Amniotic epithelial cell (primary cell): ENCODE data around the gene BAD.

Experiments used
- DNase-seq: peaks from one replicate; pipeline ENCODE4 v3.0.0-alpha.2; 2010; ENCODE audit warnings: low read depth

BAD gene

GRCh38 chr11:64243236-64243854, 41.1 kb downstream of the BAD start:
- DNase-seq: no peak

DNA sequence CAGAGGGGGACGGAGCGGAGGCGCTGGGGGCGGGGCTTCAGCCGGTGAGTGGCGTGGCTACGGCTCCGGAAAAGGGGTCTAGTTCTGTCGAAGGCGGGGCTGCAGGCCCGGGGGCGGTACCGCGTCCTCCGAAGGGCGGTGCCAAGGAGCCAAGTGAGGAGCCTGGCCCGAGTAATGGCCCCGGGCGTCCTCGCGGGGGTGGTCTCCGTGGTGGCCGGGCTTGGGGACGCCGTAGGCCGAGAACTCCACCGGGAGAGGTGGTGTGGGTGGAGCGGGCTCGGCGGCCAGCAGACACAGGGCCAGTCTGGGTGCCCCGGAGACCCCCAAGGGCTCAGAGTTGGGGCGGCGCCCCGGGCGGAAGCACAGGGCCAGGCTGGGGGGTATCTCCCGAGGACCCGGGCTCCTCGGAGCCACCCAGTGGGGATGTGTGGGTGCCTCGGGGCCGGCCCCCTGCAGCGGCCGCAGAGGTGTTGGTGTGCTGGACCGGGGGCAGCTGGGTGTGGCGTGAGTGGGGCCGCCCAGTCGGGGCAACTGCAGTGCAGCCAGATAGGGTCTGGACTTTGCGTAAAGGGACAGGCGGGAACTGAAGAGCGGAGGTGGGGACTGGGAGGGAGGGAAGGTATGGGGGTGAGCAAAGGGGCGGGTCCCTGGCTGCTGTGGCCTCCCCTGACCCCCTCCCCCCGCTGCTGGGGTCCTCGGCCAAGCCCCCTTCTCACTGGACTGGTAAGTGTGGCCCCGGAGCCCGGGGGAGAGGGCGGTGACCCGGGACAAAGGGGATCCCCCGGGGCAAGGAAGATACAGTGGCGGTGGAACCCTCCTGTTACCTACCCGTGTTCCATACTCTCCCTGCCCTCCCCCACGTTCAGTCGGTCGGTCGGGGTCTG, 42.7 kb downstream of the BAD start:
- DNase-seq: no peak

GRCh38 chr11:64241241-64241490, 43.3 kb downstream of the BAD start:
- peak; percentile 98 for DNase-seq

DNA sequence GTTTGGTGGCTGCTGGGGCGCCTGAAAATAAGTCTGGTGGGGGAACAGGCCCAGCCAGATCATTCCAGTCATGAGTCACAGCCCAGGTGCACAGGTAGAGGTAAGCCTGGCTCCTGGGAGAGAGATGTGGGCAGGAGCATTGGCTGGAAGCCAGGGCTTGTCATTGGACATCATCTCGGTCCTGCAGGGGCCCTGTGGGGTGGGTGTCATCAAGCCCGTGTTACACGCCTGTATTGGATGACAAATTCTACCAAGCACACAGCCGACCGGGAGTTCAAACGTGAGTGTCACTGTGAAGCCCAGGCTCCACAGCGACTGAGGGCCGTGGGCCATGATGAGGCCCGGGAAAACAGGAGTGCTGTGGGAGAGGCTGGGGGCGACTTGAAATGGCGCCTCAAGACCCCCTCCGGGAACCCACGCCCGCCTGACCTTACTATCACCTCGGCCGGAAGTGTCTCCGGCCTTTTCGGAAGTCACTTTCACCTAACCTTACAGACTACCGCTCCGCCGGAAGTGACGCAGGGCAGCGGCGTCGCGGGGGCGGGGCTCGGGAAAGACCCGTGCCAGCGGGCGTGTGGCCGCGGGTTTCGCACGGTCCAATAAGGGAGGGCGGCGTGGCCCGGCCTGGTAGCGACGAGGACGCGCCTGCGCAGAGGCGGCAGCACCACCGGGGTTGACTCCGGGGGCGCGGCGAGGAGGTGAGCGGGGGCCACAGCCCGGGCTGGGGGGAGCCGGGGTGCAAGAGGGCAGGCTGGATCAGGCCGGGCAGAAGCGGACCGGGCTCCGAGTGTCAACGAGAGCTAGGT, 43.8 kb downstream of the BAD start, which contains the start of gene FKBP2:
TSS of gene FKBP2 (plus strand) at position 661 of the 806 bp plus-strand sequence. CDS start 1,293 bp downstream, outside the sequence.
- DNase-seq: peak; percentile 93

DNA sequence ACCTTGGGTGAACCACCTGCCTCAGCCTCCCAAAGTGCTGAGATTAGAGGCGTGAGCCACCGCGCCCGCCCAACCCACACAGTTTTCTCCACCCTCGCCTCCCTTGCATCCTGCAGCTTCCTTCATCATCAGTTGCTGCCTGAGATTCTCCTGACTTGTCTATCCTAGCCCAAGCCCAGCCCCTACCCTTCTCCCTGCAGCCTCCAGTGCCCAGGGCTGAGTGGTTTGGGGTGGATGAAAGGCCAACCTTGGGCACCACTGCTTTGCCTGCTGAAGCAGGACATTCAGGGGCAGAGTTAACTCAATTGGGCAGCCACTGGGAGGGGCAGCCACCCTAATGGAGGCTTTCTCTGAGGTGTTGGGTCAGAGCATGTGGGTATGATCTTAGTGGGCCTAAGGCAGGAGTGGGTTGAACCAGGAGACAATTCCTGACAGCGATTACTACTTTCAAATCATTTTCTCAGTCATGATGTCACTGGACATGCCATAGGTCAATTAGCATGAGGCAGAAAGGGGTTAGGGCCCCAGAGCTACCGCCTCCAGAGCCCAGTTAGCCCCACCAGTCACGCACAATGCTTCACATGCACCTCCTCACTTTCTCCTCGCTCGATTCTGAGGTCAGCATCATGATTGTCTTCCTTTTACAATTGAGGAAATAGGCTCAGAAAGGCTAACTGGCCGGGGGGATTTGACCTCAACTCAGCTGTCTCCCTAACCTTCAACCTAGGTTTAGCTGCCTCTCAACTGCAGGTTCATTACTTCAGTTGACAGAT, 44.6 kb downstream of the BAD start:
- DNase-seq: no peak

- no peak for DNase-seq
Observed at GRCh38 chr11:64238999-64239398, 45.5 kb downstream of the BAD start.

- DNase-seq: no peak
Observed at GRCh38 chr11:64238076-64238475, 46.4 kb downstream of the BAD start.

DNA sequence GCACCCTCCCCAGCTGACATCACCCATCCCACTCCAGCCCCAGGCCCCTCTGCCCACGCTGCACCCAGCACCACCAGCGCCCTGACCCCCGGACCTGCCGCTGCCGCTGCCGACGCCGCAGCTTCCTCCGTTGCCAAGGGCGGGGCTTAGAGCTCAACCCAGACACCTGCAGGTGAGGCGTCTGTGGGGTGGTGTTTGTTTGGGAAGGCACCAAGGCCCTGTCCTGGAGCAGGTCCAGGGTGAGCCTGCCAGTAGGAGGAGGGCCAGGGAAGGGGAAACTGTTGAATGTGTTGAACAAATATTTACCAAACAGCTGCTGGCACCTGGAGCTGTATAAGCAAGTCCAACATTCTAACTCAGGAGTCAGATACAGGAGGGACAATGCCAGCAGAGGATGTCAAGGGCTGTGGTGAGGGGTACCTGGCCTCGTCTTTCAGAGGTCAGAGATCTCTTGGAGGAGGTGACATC, 46.9 kb downstream of the BAD start:
- DNase-seq: no peak

GRCh38 chr11:64235437-64236161, 48.9 kb downstream of the BAD start:
- DNase-seq: no peak

GRCh38 chr11:64234647-64235379, 49.7 kb downstream of the BAD start:
- DNase-seq: no peak

DNA sequence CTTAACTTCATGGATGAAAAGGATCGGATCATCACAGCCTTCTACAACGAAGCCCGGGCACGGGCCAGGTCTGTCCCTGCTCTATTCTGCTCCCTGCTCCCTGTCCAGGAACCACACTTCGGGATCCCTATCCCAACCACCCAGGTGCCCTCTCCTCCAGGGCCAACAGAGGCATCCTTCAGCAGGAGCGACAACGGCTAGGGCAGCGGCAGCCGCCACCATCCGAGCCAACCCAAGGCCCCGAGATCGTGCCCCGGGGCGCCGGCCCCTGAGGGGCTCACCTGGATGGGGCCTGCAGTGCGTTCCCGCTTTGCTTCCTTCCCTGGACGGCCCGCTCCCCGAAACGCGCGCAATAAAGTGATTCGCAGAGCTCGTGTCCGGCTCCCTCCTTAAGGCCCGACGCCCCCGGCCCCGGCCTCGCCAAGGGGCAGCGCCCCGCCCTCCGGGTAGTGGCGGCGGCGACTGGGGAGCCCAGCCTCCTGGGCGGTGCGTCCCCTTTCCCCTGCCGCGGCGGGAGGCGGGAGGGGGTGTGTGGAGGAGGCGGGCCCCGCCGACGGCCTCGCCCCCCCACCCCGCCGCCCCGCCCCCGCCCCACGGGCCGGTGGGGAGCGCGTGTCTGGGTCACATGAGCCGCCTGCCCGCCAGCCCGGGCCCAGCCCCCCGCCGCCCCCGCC, 50.4 kb downstream of the BAD start, which contains the start of gene VEGFB:
TSS of gene VEGFB (plus strand) at position 672 of the 674 bp plus-strand sequence. CDS start 250 bp downstream, outside the sequence.
- DNase-seq: no peak

DNA sequence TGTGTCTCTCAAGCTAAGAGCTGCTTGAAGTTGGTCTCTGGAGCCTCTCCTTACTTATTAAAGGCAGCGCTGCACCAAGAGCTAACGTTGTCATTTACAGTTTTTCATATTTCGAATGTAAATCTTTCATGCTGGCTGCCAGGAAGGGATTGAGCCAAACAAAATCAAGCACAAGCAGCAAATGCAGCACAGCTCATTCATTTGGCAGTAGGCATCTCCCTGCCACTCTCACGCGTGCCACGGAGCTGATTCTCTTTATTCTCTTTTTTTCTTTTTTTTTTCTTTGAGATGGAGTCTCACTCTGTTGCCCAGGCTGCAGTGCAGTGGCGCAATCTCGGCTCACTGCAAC, 51.5 kb downstream of the BAD start:
- no peak for DNase-seq

DNA sequence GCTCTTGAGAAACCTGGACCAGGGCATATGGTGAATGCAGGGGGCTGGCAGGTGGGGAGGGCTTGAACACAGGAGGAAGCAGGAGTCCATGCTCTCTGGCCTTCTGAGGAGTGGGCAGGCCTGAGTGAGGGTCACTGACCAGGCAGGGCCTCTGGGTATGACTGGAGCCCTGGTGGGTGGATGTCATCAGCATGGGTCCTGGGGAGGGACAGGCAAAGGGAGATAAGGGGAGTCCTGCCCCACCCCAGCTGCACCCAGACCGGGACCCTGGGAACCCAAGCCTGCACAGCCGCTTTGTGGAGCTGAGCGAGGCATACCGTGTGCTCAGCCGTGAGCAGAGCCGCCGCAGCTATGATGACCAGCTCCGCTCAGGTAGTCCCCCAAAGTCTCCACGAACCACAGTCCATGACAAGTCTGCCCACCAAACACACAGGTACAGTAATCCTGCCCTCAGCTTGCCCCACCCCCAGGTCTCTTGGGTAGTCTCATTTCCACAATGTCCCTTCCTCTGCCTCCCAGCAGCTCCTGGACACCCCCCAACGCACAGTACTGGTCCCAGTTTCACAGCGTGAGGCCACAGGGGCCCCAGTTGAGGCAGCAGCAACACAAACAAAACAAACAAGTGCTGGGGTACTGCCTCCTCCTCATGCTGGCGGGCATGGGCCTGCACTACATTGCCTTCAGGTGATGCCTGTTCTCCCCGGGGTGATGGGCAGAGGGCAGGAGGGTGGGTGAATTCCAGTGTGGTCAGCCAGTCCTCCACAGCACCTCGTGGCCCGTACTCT, 52.1 kb downstream of the BAD start:
- DNase-seq: no peak

DNA sequence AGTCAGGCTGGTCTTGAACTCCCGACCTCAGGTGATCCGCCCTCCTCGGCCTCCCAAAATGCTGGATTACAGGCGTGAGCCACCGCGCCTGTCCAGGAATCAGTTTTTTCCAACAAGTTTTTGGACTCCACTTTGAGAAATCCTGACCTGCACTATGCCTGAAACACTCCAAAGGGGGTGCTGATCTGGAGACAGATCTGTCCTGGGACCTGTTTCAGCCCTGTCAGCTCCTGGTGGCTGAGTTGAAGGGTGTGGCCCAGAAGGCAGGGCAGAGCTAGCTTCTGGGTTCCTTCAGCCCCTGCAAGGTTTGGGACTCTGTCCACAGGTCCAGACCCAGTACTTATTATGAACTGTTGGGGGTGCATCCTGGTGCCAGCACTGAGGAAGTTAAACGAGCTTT, 52.9 kb downstream of the BAD start:
- no peak for DNase-seq

DNA sequence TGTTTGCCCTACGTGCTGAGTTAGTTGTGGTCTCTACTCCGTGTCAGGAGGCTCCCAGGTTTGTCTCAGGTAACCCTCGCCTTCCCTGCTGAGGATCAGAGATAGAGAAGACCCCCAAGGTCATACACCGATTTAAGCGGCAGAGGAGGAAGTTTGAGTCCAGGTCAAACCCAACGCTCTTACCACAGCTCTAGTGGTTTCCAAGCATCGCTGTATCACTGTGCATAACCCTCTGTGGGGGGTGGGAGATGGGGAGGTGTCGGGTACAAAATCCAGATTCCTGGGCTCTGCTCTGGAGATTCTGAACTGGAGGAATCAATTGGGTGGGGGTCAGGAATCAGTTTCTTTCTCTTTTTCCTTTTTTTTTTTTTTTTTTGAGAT, 53.5 kb downstream of the BAD start:
- DNase-seq: no peak

DNA sequence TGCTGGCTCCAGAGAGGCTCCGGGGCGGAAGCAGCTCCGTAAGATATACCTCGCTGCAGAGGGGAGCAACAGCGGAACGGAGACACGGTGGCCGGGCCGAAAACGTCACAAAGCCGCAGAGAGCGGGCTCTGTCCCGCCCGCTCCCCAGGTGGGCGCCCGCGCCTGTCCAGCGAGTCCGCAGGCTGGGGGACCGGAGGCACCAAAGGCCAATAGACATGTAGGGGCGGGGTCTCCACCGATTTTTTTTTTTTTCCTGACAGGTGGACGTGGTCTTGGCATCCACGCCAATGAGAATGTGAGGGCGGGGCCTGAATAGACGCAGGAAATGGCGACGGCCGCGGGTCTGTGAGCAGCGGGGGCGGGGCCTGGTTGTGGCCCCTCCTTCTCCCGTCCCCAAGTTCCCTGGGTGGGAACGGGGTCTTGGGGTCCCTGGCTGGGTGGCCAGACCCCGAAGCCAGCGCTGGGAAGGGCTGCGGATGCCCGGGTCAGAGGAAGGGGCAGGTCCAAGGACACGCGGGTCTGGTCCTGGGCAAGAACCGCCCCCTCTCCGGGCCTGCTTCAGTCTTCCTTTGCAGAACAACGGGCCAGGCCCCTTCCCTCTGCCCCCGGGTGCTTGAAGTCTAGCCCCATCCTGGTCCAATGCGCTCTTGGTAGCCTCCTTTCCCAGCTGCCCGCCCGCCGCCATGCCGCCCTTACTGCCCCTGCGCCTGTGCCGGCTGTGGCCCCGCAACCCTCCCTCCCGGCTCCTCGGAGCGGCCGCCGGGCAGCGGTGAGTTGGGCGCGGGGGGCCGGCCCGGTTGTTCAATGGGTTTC, 54.1 kb downstream of the BAD start, which contains the start of gene DNAJC4:
TSS of gene DNAJC4 (plus strand) at position 378 of the 814 bp plus-strand sequence. CDS start at position 685, 307 bp downstream.
- DNase-seq: peak; percentile 84

- DNase-seq: no peak
Observed at GRCh38 chr11:64229744-64230170, 54.7 kb downstream of the BAD start.

DNA sequence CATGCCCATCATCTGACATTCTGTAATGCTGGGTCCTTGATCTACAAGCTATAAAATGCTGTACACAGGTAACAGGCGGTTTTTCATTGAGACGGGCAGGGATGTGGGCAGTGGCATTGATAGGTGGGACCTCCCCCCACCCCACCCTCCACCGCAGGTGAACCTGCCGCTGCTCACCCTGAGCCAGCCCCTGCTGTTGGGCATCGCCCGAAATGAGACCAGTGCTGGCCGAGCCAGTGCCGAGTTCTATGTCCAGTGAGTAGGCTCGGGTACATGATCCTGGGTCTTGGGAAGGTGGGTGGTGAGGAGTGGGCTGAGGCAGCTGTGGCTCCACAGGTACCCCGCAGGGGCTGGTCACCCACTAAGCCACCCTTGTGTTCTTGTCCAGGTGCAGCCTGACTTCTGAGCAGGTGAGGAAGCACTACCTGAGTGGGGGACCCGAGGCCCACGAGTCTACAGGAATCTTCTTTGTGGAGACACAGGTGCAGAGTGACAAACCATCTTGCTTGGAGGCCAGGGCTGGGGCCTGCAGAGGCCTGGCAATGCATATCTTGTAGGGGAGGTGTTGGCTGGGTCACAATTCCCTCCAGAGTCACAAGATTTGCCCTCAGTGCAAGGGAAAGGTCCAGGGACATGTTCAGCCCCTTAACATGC, 55.2 kb downstream of the BAD start:
- DNase-seq: no peak
